ENCODE data around the gene ITPR2.

GRCh38 chr12:26823390-26823789 is 9.6 kb downstream of the ITPR2 start:
- no peak for TF ChIP-seq CTCF (conservative IDR thresholded peaks at IDR 0.05; ENCODE audit: low read length)
- TF ChIP-seq EZH2phosphoT487 (IDR thresholded peaks at IDR 0.05; ENCODE audit: borderline replicate concordance, low read depth, low read length) = no peak
